HepG2 (cell line): ENCODE results near the gene HRG.

Experiments
- KDM1A ChIP-seq: IDR thresholded peaks from 2 replicates; pipeline ENCODE4 v1.6.1; 2016; ENCODE audit warnings: missing compliant biosample characterization
- MED1 ChIP-seq: sonication (generic); formaldehyde crosslinking; IDR thresholded peaks from 2 replicates; pipeline ENCODE4 v1.4.0; 2020; ENCODE audit warnings: missing genetic modification reagents
- POLR2AphosphoS2 ChIP-seq: IDR thresholded peaks from 2 replicates; pipeline ENCODE4 v1.6.1; 2011; ENCODE audit warnings: low read depth, low read length, improper control_type of control experiment
- STAT5B ChIP-seq: sonication (generic); formaldehyde crosslinking; IDR thresholded peaks from 2 replicates; pipeline ENCODE4 v1.4.0; 2020; ENCODE audit warnings: missing genetic modification reagents
- ZBTB2 ChIP-seq: sonication (generic); formaldehyde crosslinking; IDR thresholded peaks from 2 replicates; pipeline ENCODE4 v1.8.0; 2022; ENCODE audit warnings: low read depth, missing genetic modification reagents
- ZC3H4 ChIP-seq: sonication (generic); formaldehyde crosslinking; IDR thresholded peaks from 2 replicates; pipeline ENCODE4 v1.4.0; 2020; ENCODE audit warnings: missing genetic modification reagents, borderline replicate concordance
- ZNF253 ChIP-seq: sonication (generic); formaldehyde crosslinking; IDR thresholded peaks from 2 replicates; pipeline ENCODE4 v1.8.0; 2022; ENCODE audit warnings: mild to moderate bottlenecking, missing genetic modification reagents, borderline replicate concordance
- ZNF343 ChIP-seq: sonication (generic); formaldehyde crosslinking; IDR thresholded peaks from 2 replicates; pipeline ENCODE4 v1.4.0; 2020; ENCODE audit warnings: mild to moderate bottlenecking, missing genetic modification reagents
- ZNF564 ChIP-seq: sonication (generic); formaldehyde crosslinking; IDR thresholded peaks from 2 replicates; pipeline ENCODE4 v1.8.1; 2023; ENCODE audit warnings: mild to moderate bottlenecking, missing genetic modification reagents
- TF ChIP-seq, protein P1 (sequence below): sonication (generic); formaldehyde crosslinking; IDR thresholded peaks from 2 replicates; pipeline ENCODE4 v1.5.1; 2020; ENCODE audit warnings: missing genetic modification reagents, mild to moderate bottlenecking, borderline replicate concordance
- TF ChIP-seq, protein P2 (sequence below): fragments of 450-650 bp; IDR thresholded peaks from 2 replicates; pipeline ENCODE4 v1.6.1; 2017

- TF ChIP-seq ZNF564 (CRISPR knock-in tag) (no peak), ZNF253 (CRISPR knock-in tag) (no peak), KDM1A (CRISPR knock-in tag) (no peak), POLR2AphosphoS2 (no peak), ZC3H4 (CRISPR knock-in tag) (no peak), ZNF343 (CRISPR knock-in tag) (no peak), MED1 (CRISPR knock-in tag) (no peak), ZBTB2 (no peak), STAT5B (CRISPR knock-in tag) (no peak)
- TF ChIP-seq, protein P1, sequence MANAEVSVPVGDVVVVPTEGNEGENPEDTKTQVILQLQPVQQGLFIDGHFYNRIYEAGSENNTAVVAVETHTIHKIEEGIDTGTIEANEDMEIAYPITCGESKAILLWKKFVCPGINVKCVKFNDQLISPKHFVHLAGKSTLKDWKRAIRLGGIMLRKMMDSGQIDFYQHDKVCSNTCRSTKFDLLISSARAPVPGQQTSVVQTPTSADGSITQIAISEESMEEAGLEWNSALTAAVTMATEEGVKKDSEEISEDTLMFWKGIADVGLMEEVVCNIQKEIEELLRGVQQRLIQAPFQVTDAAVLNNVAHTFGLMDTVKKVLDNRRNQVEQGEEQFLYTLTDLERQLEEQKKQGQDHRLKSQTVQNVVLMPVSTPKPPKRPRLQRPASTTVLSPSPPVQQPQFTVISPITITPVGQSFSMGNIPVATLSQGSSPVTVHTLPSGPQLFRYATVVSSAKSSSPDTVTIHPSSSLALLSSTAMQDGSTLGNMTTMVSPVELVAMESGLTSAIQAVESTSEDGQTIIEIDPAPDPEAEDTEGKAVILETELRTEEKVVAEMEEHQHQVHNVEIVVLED (CRISPR knock-in tag), result no peak
- TF ChIP-seq, protein P2, sequence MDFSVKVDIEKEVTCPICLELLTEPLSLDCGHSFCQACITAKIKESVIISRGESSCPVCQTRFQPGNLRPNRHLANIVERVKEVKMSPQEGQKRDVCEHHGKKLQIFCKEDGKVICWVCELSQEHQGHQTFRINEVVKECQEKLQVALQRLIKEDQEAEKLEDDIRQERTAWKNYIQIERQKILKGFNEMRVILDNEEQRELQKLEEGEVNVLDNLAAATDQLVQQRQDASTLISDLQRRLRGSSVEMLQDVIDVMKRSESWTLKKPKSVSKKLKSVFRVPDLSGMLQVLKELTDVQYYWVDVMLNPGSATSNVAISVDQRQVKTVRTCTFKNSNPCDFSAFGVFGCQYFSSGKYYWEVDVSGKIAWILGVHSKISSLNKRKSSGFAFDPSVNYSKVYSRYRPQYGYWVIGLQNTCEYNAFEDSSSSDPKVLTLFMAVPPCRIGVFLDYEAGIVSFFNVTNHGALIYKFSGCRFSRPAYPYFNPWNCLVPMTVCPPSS, result no peak
These were observed 59.1 kb downstream of the HRG start for GRCh38 chr3:186724911-186725310.
